HT-29 (cell line): ENCODE results near the gene DGKD. TPM values are rescaled to one million over a fixed set of nuclear protein-coding genes. Genes with fewer than 3 reads are reported as not detected.
A peak's percentile ranks its signal among the peaks of the same experiment; 100 is the strongest.

ENCODE experiments used
- DNase-seq: peaks from one replicate; pipeline ENCODE4 v3.0.0-alpha.2; 2015; ENCODE audit warnings: low spot score
- small RNA-seq: library from RNA; depleted of rRNA; stranded (forward); fragments of <200 nt; gene quantifications from one replicate; pipeline ENCODE3, GENCODE V24; 2014
- total RNA-seq: library from RNA; depleted of rRNA; stranded (reverse); fragments of >200 nt; shearing (Covaris generic); gene quantifications from 2 replicates; pipeline ENCODE4 v1.2.3, GENCODE V29; 2014; rRNA removed

Gene DGKD
- total RNA-seq, 1 experiment from 2014 or later = 18.7 TPM

DNA sequence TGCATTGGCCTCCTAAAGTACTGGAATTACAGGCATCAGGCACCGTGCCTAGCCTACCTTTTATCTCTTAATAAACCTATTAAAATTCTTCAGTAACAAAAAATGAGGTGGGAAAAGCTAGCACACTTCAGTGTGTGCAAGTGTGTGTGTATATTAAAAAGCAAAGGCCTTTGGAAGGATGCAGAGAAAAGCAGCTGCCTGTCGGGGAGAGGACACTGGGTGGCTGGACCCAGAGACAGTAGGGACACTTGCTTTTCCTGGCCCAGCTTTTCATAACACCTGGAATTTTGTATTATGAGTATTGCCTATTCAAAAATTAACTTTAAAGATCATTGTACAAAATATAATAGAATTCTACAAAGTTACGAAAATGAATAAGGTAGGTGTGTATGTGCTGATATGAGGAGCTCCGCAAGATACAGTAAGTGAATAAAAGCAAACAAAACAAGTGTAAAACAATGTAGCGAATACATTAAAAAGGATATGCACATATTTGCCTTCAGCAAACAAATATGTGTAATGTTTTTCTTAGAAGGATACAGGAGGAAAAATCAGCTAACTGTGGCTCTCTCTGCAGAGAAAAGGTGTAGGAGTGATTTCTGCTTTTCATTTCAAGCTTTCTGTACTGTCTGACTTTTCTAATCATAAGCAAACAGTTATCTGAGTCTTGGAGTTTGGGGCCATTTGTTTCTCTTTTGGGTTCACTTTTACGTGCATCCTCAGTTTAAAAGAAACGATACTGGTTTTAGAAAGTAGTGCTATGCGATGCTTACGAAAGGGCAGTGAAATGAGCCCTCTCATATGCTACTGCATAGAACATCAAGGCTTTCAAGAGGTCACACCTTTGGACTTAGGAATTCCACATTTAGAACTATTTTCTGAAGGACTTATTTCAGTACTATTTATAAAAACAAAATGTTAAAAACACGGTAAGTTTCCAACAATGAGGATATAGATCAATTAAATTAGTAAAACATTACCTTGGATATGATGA is 141.5 kb downstream of the DGKD start:
- DNase-seq = no peak

DNA sequence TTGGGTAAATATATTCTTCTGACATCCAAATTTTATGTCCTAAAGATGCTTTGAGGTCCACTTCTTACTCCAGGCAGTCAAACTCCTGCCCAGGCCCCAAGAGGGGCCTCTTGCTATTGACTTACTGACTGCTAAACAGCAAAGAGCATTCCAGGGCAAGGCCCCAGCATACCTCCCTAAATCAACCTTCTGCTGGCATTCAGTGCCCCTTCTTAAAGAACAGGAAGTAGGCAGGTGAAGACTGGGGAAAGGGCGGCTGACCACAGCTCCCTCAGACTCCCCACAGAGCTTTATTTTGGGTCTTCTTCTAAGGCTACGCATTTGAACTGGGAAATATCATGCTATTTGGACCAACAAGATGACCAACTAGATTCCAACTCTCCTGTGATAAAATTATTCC is 143.4 kb downstream of the DGKD start:
- no peak for DNase-seq

DNA sequence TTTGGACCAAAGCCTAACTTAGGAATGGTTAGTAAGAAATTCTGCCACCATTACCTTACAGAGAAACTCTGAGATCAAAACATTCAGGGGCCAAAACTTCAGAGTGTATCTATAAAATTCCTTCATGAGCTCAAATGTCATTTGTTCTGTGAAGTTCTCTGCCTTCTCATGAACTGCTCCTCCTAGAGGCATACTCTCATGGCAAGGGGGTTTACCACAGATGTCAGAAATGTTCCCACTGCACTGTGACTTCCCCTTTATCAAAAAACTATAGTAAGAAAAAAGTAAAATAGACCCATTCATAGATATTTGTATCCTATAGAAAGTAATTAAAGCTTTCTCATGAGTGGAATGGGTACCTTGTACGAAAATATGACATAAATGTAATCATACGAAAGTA is 143.8 kb downstream of the DGKD start:
- DNase-seq = no peak

DNA sequence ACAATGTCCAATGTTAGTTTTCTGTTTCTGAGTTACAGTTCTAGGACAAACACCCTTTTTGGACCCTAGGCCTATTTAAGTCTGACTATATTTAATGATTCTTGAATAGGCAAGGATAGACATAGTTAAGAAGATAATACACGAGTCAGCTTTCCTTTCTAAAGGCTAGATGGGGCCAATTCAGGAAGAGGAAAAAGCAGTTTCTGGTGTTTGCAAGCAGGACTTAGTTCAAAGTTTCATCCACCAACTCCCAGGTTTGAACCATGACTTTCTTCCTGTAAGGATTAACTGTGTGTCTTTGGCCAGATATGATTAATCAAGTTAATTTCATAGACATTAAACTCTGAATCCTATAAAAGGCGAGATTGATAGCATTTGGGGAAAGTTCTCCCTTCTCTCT is 145.6 kb downstream of the DGKD start:
- no peak for DNase-seq

DNA sequence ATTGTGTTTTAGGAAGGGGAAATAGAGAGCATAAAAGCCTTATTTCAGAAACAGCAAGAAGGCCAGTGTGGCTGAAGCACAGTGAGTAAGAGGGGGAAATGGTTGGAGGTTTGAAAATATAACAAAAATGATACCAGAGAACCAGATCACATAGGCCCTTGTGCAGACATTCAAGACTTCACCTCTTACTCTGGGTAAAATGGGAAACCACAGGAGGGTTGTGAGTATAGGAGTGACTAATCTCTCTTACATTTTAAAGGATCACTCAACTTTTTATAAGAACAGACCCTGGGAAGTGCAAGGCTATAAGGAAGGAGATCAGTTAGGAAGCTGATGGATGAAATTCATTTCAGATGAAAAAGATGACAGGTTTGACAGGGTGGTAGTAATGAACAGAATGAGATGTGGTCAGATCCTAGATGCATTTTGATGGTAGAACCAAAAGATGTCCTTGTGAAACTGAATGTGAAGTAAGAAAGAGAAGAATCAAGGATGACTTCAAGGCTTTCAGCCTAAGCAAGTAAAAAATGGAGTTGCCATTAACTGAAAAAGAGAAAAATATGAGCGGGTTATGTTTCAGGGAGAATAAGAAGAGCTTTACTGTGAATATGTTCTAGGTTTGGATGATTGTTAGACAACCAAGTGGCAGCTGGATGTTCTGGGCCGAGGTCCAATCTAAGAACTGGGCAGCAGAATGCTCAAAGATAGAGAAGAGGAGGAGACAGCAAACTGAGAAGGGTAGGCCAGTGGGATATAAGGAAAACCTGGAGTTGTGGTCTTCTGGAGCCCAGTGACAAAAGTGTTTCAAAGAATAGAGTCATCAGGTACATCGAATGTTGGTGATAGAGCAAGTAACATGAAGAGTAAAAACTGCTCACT is 147.1 kb downstream of the DGKD start:
- no peak for DNase-seq

DNA sequence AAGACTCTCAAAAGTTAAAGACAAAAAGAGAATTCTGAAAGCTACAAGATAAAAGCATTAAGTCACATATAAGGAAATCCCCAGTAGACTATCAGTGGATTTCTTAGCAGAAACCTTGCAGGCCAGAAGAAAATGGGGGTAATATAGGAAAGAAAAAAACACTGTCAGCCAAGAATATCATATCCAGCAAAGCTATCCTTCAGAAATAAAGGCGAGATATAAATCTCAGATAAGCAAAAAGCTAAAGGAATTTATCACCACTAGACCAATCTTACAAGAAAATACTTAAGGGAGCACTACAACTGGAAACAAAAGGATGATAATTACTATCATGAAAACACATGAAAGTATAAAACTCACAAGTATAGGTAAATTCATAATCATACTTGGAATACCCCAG is 149.2 kb downstream of the DGKD start:
- DNase-seq = no peak

DNA sequence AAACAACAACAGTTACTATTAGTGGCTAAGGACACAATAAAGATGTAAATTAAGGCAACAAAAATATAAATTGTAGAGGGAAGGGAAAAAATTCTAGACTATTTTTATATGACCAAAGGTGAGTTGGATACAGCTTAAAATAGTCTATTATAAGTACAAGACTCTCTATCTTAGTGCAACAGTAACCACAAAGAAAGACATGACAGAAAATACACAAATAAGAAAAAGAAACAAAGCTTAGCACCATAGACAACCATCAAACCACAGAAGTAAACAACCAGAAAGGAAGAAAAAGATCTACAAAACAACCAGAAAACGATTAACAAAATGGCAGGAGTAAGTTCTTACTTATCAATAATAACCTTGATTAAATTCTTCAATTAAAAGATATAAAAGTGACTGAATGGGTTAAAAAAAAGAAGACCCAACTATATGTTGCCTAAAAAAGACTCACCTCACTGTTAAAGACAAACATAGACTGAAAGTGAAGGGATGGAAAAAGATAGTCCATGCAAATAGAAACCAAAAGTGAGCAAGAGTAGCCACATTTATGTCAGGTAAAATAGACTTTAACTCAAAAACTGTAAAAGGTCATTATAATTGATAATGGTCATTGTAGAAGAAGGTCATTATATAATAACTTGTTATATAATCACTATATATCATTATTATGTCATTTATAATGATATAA is 149.8 kb downstream of the DGKD start:
- no peak for DNase-seq

DNA sequence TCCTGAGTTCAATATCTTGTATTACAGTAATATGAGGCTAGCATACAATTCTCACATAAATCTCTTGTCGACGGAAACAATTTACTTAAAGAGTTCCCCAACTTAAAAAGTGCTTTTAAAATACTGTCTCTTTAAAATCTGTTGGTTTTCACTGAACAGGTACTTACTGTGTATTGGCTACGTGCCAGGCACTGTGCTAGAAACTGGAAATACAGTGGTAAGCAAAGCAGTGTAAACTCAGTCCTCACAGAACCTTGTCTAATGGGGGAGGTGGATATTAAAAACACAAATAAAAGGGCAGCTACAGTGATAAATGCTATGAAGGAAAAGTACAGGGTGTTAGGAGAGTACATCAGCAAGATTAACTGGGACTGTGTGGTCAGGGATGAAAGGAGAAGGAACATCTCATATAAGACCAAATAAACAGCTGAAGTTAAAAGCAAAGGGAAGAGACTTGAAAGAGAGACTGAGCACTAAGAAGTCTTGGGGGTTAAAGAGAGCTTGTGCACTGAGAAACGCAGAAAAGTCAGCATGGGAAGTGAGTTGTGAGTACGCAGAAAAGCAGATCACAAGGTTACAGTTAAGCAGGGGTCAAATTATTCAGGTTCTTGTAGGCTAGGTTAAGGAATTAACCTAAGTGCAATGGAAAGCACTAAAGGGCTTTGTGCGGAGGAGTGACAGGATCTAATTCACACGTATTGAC is 159.8 kb downstream of the DGKD start:
- peak; percentile 38 for DNase-seq

DNA sequence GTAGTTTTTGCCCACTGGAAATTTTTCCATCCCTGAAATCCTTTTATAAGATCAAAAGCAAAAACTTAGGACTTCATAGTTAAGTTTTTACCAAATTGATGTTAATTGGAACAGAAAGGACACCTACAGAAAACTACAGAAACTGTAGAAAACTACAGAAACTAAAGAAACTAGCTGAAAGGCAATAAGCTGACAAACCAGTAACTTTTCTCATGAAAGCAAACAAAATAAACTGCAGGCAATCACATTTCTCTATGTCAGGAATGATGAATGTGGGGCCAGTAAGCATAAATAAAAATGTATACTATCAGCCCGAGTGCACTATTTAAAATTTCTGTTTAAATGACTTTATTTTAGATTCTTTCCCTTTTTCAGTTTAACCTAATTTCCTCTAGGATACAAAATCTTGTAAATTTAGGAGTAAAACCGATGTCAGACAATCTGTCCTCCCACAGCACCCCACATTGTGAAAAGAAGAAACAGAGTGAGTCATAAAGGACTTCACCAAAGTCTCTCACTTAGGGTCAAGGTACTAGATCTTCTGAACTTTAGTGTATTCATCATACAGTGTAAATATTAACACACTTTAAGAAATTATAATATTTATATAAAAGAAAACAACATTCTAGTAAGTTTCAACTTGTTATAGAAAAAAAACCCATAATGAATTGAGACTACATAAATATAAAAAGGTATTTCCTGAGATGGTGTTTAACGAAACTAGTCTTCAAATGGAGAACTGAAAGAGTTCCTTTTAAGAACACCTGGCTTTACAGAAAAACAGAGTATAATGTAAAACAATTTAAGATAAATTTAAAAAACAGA is 165.7 kb downstream of the DGKD start:
- DNase-seq = peak; percentile 12

Small RNA genes within 50 kb of the gene (small RNA-seq; reads per million reads assigned to genes)
- gene RF00019 = not detected

Other genes starting within 250 kb of the DGKD start
- gene ATG16L1, start 102.8 kb upstream of the DGKD start, total RNA-seq = 32.4 and 36.6 TPM in 2 replicates
- not detected in 2 replicates for gene SAG, start 46.7 kb upstream of the DGKD start, total RNA-seq
- gene USP40, start 212.3 kb downstream of the DGKD start, total RNA-seq = 20.4 and 21.8 TPM in 2 replicates